CD4-positive, alpha-beta T cell (primary cell): ENCODE data around the gene WDR46. TPM values are rescaled to one million over a fixed set of nuclear protein-coding genes. Genes with fewer than 3 reads are reported as not detected.

Experiments
- ATAC-seq: fragments of 200-7000 bp; cut with Tn5 transposase; one replicate; pipeline ENCODE4 v1.10.0; 2022; ENCODE audit warnings: mild to moderate bottlenecking; ENCODE audit not compliant: poor library complexity
- CTCF ChIA-PET: fragments of 350-600 bp; sonication (Branson Sonifier 250); formaldehyde crosslinking; loops from one replicate; lab custom pipeline; 2021; ENCODE audit warnings: antibody characterized with exemption, inconsistent platforms; lab: Charles Lee
- POLR2A ChIA-PET: fragments of 350-600 bp; sonication (Branson Sonifier 250); formaldehyde crosslinking; loops from one replicate; lab custom pipeline; 2021; ENCODE audit warnings: antibody characterized with exemption, inconsistent platforms; lab: Charles Lee
- DNase-seq, 14 experiments: peaks; one replicate each; pipeline ENCODE4 v3.0.0-alpha.2; 2013 to 2020; ENCODE audit warnings: mixed read lengths in 2 of 14
- H3K27ac ChIP-seq, 2 donors: one replicate each; pipeline versions ENCODE4 v1.5.1 to v1.7.0; 2013; ENCODE audit warnings: low read length in 2 of 2, low read depth in 1 of 2, mild to moderate bottlenecking in 1 of 2
- H3K27me3 ChIP-seq, 2 experiments: 1 replicate in 1 of 2; 2 replicates in 1 of 2; pipeline versions ENCODE4 v1.6.1 to v1.7.0; 2013; ENCODE audit warnings: low read length in 2 of 2, control low read depth in 1 of 2, mild to moderate bottlenecking in 1 of 2, moderate library complexity in 1 of 2; ENCODE audit not compliant: insufficient read depth in 2 of 2, control insufficient read depth in 1 of 2
- H3K36me3 ChIP-seq: one replicate; pipeline ENCODE4 v1.6.1; 2013; ENCODE audit warnings: low read length, control low read depth; ENCODE audit not compliant: insufficient read depth
- H3K4me1 ChIP-seq: one replicate; pipeline ENCODE4 v1.6.1; 2013; ENCODE audit warnings: low read length, control low read depth; ENCODE audit not compliant: insufficient read depth
- H3K4me3 ChIP-seq: one replicate; pipeline ENCODE4 v1.5.1; 2013; ENCODE audit warnings: mild to moderate bottlenecking, low read length, moderate library complexity
- H3K9me3 ChIP-seq, 2 experiments: 1 replicate in 1 of 2; 2 replicates in 1 of 2; pipeline versions ENCODE4 v1.6.1 to v1.7.0; 2013; ENCODE audit warnings: low read length in 2 of 2, mild to moderate bottlenecking in 2 of 2, control low read depth in 1 of 2, moderate library complexity in 1 of 2; ENCODE audit not compliant: control insufficient read depth in 1 of 2, insufficient read depth in 1 of 2
- H3K27ac Mint-ChIP-seq: one replicate; pipeline ENCODE4 v1.8.0; 2020; ENCODE audit warnings: mixed read lengths
- H3K27me3 Mint-ChIP-seq: one replicate; pipeline ENCODE4 v1.8.0; 2021; ENCODE audit warnings: mixed read lengths
- H3K36me3 Mint-ChIP-seq: one replicate; pipeline ENCODE4 v1.8.0; 2021; ENCODE audit warnings: low read depth, mixed read lengths
- H3K4me1 Mint-ChIP-seq: one replicate; pipeline ENCODE4 v1.8.0; 2021; ENCODE audit warnings: low read depth, mixed read lengths
- H3K4me3 Mint-ChIP-seq: one replicate; pipeline ENCODE4 v1.8.0; 2020; ENCODE audit warnings: mild to moderate bottlenecking, mixed read lengths
- H3K9me3 Mint-ChIP-seq: one replicate; pipeline ENCODE4 v1.8.0; 2020; ENCODE audit warnings: mixed read lengths
- CTCF ChIP-seq: fragments of 200-600 bp; IDR thresholded peaks from one replicate; pipeline ENCODE4 v1.8.0; 2022; ENCODE audit warnings: antibody characterized with exemption, mild to moderate bottlenecking
- intact Hi-C, 2 experiments: fragments of 100-400 bp; cut with DNase I in 1 of 2; cut with micrococcal nuclease in 1 of 2; formaldehyde crosslinking; loops; one replicate each; pipeline versions ENCODE4 v1.15.1 to v1.9.0; 2023 to 2025; cut with DNase I, micrococcal nuclease
- microRNA-seq: library from miRNA; unstranded; fragments of <30 nt; microRNA quantifications from one replicate; pipeline ENCODE4 v1.2.0, GENCODE V29; 2021; ENCODE audit warnings: borderline microRNAs expressed, borderline replicate concordance
- total RNA-seq, 174 experiments: library from RNA in 2 of 174; stranded (reverse) in 2 of 174; gene quantifications; one replicate each; pipeline ENCODE4 v1.2.3 and lab custom pipeline; 2021 to 2026

WDR46 gene
- total RNA-seq, 2 experiments from 2014 or later = 13.6 to 15.8 TPM

GRCh38 chr6:33235221-33235634 is 53.8 kb downstream of the WDR46 start:
- Mint-ChIP-seq H3K27me3 (peaks cover 47% of the 10 kb centered on the region), H3K27ac (no peak overlapping the region), H3K9me3 (no peaks in the 10 kb centered on the region), H3K4me3 (no peak overlapping the region), H3K4me1 (peaks cover 2% of the 10 kb centered on the region), H3K36me3 (no peaks in the 10 kb centered on the region)
- Histone ChIP-seq H3K9me3 (no peaks in the 10 kb centered on the region), H3K4me1 (no peaks in the 10 kb centered on the region), H3K4me3 (no peak overlapping the region), H3K27me3 (peaks cover 11% of the 10 kb centered on the region in 2 experiments), H3K27ac (no peak overlapping the region), H3K36me3 (no peaks in the 10 kb centered on the region)
- no peak for TF ChIP-seq CTCF
- CTCF ChIA-PET = no interaction called here
- DNase-seq = no peak
- POLR2A ChIA-PET = interaction anchor here (0.6 kb wide), 1 partner anchor 836 kb away, joined by 4 read pairs; no protein-coding TSS in a partner anchor
- intact Hi-C loops = no loop called here
- ATAC-seq = no peak

Small RNA genes within 50 kb of the gene (microRNA-seq; reads per million reads assigned to microRNA genes)
- gene MIR6834 = not detected
- gene MIR6873 = not detected

Other genes starting within 250 kb of the WDR46 start
- 10 to 100 TPM; 19.4 to 19.9 TPM for gene HLA-DPA1, start 215.6 kb downstream of the WDR46 start, total RNA-seq
- gene HLA-DPB1, start 213.2 kb downstream of the WDR46 start, total RNA-seq = 10 to 100 TPM; 29.0 to 31.7 TPM
- 1 to 10 TPM; 2.8 to 3.0 TPM for gene COL11A2, start 96.8 kb downstream of the WDR46 start, total RNA-seq
- 10 to 100 TPM; 42.9 to 45.0 TPM for gene RXRB, start 88.6 kb downstream of the WDR46 start, total RNA-seq
- gene SLC39A7, start 88.4 kb downstream of the WDR46 start, total RNA-seq = 1 to 10 TPM; 8.6 to 9.6 TPM
- gene HSD17B8, start 84.6 kb downstream of the WDR46 start, total RNA-seq = 10 to 100 TPM in 1 of 2 experiments, 1 to 10 TPM in 1; 8.6 to 10.5 TPM
- gene RING1, start 80.7 kb downstream of the WDR46 start, total RNA-seq = 10 to 100 TPM; 27.1 to 28.6 TPM
- gene VPS52, start 17.4 kb downstream of the WDR46 start, total RNA-seq = 10 to 100 TPM; 67.9 TPM
- gene RPS18, start 17.2 kb downstream of the WDR46 start, total RNA-seq = 1,000 to 10,000 TPM; 5,159 to 5,309 TPM
- 10 to 100 TPM; 11.1 to 12.7 TPM for gene B3GALT4, start 12.1 kb downstream of the WDR46 start, total RNA-seq
- gene PFDN6, start 362 bp upstream of the WDR46 start, total RNA-seq = 10 to 100 TPM in 1 of 2 experiments, 1 to 10 TPM in 1; 9.7 to 11.7 TPM
- gene RGL2, start 9.7 kb upstream of the WDR46 start, total RNA-seq = 10 to 100 TPM; 39.2 to 39.4 TPM
- 100 to 1,000 TPM; 203 to 206 TPM for gene TAPBP, start 24.8 kb upstream of the WDR46 start, total RNA-seq
- gene ZBTB22, start 28.5 kb upstream of the WDR46 start, total RNA-seq = 10 to 100 TPM; 11.6 to 13.6 TPM
- 10 to 100 TPM; 24.2 to 24.7 TPM for gene DAXX, start 33.7 kb upstream of the WDR46 start, total RNA-seq
- gene KIFC1, start 102.6 kb upstream of the WDR46 start, total RNA-seq = 1 to 10 TPM; 1.2 to 1.6 TPM
- gene PHF1, start 121.8 kb upstream of the WDR46 start, total RNA-seq = 100 to 1,000 TPM; 545 to 557 TPM
- 100 to 1,000 TPM; 176 to 185 TPM for gene CUTA, start 128.9 kb upstream of the WDR46 start, total RNA-seq
- 10 to 100 TPM; 62.4 to 63.8 TPM for gene SYNGAP1, start 130.8 kb upstream of the WDR46 start, total RNA-seq
- 1 to 10 TPM; 5.5 to 5.7 TPM for gene ZBTB9, start 165.3 kb upstream of the WDR46 start, total RNA-seq